H1 (cell line): Measurements from ENCODE around the gene DCBLD1.

Experiments used
- CHD2 ChIP-seq: IDR thresholded peaks from 2 replicates; pipeline ENCODE4 v1.6.1; 2012; ENCODE audit warnings: low read length, improper control_type of control experiment
- EP300 ChIP-seq, 2 experiments: IDR thresholded peaks; 1 replicate in 1 of 2; 2 replicates in 1 of 2; pipeline ENCODE4 v1.6.1; 2011 to 2012; ENCODE audit warnings: low read depth in 2 of 2, low read length in 2 of 2, mild to moderate bottlenecking in 2 of 2, borderline replicate concordance in 1 of 2, inconsistent platforms in 1 of 2, moderate library complexity in 1 of 2
- EZH2 ChIP-seq: fragments of 200-600 bp; sonication (generic); IDR thresholded peaks from 2 replicates; pipeline ENCODE4 v1.7.1; 2012; ENCODE audit warnings: low read depth, mild to moderate bottlenecking, moderate library complexity, low read length, inconsistent platforms; ENCODE audit not compliant: severe bottlenecking
- NRF1 ChIP-seq: IDR thresholded peaks from 2 replicates; pipeline ENCODE4 v1.6.1; 2011; ENCODE audit warnings: mild to moderate bottlenecking, low read depth, low read length, improper control_type of control experiment
- TF ChIP-seq, protein P1 (sequence below), 3 experiments: IDR thresholded peaks; 1 replicate in 2 of 3; 2 replicates in 1 of 3; pipeline versions ENCODE4 v1.5.1 to v1.6.1; 2011; ENCODE audit warnings: low read length in 3 of 3, mild to moderate bottlenecking in 3 of 3, inconsistent platforms in 2 of 3, low read depth in 1 of 3, moderate library complexity in 1 of 3; ENCODE audit not compliant: insufficient read depth in 1 of 3; ENCODE audit errors: control extremely low read depth in 1 of 3

DNA sequence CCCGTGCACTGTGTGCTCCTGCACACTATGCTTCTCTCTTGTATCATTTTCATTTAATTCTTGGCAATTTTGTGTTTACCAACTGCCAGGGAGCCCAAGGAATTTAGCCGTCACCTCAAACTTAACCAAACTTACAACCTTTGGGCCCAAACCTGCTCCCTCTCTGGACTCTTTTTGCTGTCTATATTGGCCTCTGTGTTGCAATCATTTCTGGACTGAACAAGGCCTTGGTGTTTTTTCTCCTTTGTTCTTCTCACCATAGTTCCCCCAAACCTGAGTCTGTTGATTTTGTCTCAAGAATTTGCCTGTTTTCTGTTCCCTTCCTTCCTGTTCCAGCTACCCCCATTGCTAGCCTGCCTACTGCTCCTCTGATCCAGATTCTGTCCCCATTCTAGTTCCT lies 19.2 kb downstream of the DCBLD1 start:
- TF ChIP-seq, protein P1, sequence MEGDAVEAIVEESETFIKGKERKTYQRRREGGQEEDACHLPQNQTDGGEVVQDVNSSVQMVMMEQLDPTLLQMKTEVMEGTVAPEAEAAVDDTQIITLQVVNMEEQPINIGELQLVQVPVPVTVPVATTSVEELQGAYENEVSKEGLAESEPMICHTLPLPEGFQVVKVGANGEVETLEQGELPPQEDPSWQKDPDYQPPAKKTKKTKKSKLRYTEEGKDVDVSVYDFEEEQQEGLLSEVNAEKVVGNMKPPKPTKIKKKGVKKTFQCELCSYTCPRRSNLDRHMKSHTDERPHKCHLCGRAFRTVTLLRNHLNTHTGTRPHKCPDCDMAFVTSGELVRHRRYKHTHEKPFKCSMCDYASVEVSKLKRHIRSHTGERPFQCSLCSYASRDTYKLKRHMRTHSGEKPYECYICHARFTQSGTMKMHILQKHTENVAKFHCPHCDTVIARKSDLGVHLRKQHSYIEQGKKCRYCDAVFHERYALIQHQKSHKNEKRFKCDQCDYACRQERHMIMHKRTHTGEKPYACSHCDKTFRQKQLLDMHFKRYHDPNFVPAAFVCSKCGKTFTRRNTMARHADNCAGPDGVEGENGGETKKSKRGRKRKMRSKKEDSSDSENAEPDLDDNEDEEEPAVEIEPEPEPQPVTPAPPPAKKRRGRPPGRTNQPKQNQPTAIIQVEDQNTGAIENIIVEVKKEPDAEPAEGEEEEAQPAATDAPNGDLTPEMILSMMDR (IDR thresholded peaks at IDR 0.05; ENCODE audit: control extremely low read depth in 1 of 3, insufficient read depth in 1 of 3, low read depth in 1 of 3, low read length in 3 of 3), result no peak
- no peak for TF ChIP-seq NRF1
- no peak for TF ChIP-seq CHD2
- no peak for TF ChIP-seq EP300 (IDR thresholded peaks at IDR 0.05; ENCODE audit: borderline replicate concordance in 1 of 2, low read depth in 2 of 2, low read length in 2 of 2)
- TF ChIP-seq EZH2, result no peak
